ENCODE data around the gene ESM1.

DNA sequence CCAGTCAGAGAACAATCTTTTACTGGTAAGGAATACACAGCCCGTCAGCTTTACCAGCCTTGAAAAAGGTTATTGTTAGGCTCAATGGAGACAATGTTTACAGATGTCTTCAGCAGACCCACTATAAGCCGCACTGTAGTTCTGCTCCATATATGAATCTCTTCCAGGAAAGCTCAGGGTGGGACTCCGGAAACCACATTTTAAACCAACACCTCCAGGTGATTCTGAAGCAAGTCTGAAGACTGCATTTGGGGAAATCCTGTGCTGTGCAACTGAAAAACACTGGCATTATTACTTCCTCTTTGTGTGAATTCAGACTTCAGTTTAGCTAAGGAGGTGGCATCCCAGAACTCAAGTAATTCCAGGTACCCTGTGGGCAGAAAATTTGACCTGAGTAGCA is 42.2 kb upstream of the ESM1 start:
- TF ChIP-seq, protein P1, sequence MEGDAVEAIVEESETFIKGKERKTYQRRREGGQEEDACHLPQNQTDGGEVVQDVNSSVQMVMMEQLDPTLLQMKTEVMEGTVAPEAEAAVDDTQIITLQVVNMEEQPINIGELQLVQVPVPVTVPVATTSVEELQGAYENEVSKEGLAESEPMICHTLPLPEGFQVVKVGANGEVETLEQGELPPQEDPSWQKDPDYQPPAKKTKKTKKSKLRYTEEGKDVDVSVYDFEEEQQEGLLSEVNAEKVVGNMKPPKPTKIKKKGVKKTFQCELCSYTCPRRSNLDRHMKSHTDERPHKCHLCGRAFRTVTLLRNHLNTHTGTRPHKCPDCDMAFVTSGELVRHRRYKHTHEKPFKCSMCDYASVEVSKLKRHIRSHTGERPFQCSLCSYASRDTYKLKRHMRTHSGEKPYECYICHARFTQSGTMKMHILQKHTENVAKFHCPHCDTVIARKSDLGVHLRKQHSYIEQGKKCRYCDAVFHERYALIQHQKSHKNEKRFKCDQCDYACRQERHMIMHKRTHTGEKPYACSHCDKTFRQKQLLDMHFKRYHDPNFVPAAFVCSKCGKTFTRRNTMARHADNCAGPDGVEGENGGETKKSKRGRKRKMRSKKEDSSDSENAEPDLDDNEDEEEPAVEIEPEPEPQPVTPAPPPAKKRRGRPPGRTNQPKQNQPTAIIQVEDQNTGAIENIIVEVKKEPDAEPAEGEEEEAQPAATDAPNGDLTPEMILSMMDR (IDR thresholded peaks at IDR 0.05; ENCODE audit: low read depth, low read length, poor library complexity, severe bottlenecking): no peak
- no peak for TF ChIP-seq EZH2phosphoT487 (IDR thresholded peaks at IDR 0.05; ENCODE audit: borderline replicate concordance, low read length)

Measured in DOHH2 (cell line).